AG09319 (cell line): ENCODE results near the gene PRLHR.
"Not testable (repeated sequence)": the region's sequence is repeated elsewhere in the genome, so short reads cannot be mapped to it uniquely, and the experiment has no call there.

Source experiments
- DNase-seq: peaks from one replicate; pipeline ENCODE4 v3.0.0-alpha.2; 2010; ENCODE audit warnings: low read depth; ENCODE audit errors: extremely low read depth
- CTCF ChIP-seq: IDR thresholded peaks from 2 replicates; pipeline ENCODE4 v1.5.1; 2011; ENCODE audit warnings: low read depth, mild to moderate bottlenecking, inconsistent platforms, low read length, moderate library complexity

The PRLHR gene

GRCh38 chr10:118626953-118627352 is 31.5 kb upstream of the PRLHR start:
- TF ChIP-seq CTCF: no peak

DNA sequence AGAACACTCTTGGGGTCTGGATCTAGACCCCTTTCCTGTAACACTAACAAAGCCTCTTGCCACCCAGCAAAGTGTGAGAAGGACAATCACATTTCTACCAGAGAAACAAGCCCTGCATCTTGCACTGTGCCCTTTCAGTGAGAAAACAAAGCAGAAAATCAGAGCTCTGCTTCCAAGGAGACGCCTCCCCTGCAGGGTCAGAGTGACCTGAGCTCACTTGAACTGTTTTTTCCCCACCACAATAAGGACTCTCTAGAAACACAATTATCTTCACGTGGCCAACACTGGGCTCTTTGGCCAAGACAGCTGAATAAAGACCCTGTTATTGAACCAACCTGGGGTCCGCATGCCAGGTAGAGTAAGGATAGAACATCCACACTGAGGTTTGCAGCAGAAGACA is 30.1 kb upstream of the PRLHR start:
- DNase-seq: no peak
- no peak for TF ChIP-seq CTCF

More at GRCh38 chr10:118626953-118627352, 31.5 kb upstream of the PRLHR start:
- no peak for DNase-seq

- TF ChIP-seq CTCF: no peak
- DNase-seq: no peak
Measured at GRCh38 chr10:118624747-118625146, 29.3 kb upstream of the PRLHR start.

GRCh38 chr10:118621304-118621942 is 26.0 kb upstream of the PRLHR start:
- no peak for TF ChIP-seq CTCF
- DNase-seq: no peak

DNA sequence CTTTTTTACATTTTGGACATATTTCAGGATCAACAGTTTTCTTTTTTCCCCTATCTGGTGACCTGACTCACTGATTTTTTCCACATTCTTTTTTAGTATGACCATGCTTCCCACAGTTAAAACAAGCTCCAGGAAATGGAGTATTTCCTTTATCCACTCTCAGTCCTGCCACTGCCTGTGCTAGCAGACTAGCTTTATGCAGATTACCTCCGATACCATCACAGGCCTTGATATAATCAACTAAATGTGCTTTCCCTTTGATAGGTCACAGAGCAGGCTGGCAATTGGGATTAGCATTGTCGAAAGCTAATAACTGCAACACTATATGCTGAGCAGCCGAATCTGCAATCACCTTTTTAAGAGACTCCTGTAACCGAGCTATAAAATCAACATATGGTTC is 18.4 kb upstream of the PRLHR start:
- not testable (repeated sequence) for DNase-seq

DNA sequence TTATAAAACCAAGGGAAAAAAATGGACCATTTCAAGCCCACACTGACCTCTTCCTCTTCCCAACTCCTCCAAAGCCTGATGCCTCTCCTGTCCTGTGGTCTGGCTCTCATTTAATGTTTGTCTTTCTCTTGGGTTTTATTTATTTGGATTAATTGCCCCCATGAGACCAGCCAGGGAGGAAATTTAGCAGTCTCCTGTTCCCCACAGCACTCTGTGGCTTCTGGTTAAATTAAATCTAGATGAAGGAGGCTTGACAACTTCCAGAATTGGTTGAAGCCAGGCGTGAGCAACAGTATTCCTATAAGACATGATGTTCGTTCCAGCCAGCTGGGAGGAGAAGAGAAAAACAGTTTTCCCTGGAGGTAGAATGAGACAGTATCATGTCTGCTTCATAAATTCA is 15.1 kb upstream of the PRLHR start:
- no peak for DNase-seq
- no peak for TF ChIP-seq CTCF

DNA sequence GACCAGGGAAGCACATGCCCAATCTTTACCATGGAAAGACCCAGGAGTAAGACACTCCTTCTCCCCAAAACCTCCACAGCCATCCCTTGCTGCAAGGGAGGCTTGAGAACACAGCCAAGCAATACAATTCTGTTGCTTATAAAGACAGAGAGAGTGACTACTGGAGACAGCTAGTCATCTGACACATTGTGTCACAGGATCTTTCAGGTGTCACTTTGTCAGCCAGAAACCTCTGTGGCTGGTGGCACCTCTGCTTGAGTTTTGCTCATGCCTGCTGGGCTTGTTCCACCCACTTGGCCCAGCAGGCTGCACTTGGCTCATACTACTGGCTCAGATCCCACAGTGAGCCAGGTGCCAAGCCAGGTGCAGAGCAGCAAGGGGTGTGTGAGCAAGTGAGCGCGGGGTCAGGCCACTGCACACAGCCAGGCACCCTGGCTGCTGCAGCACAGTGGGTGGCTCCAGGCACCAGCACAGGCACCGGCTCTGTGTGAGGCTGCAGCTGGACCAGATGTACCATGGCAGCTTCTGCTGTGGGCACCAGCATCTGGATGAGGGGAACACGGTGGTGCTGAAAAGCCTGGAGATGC is 12.4 kb upstream of the PRLHR start:
- no peak for TF ChIP-seq CTCF
- no peak for DNase-seq

DNA sequence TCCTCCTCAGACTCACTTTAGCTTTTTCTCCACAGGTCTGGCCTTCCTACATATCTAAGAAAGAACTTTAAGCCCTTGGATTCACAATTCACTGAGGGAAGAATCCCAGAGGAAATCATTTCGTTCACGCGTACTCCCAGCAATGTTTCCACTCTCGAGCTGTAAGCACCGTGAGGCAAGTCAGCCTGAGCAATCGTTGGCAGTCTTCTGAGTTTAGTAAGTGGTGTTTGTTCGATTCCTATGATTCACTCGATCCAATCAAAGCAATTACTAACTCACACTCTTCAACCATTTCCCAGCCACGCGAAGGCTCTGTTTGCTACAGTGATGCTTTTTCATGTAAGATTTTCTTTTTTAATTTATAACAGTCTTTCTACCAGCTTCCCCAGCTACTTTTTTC is 10.2 kb upstream of the PRLHR start:
- DNase-seq: no peak

More for the DNA sequence above, 10.2 kb upstream of the PRLHR start:
- no peak for TF ChIP-seq CTCF
